CD4-positive, alpha-beta T cell treated with Interleukin-10 for 1 hour (primary cell): ENCODE measurements around the gene EIF4G3.
"Not testable (repeated sequence)": the region's sequence is repeated elsewhere in the genome, so short reads cannot be mapped to it uniquely, and the experiment has no call there.

ENCODE experiments used
- DNase-seq: peaks from one replicate; pipeline ENCODE4 v3.0.0-alpha.2; 2020

The EIF4G3 gene

DNA sequence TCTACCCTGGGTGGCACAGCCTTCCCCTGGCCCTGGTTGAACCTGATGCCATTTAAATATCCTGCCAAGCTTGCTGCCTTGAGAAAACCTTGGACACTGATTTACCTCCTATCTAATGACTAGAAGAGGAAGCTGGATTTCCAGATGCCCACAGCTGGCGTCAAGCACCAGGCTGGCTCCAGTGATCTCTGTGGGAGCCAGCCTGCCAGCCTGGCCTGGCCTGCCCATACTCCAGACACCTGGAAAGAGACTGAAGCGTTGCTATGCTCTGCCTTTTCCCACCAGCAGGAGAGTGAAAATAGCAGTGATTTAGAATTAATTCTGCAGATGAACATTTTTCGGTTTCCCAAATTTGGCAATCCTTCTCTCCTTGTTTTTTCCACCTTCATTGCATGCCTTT lies 11.5 kb upstream of the EIF4G3 start:
- no peak for DNase-seq

DNA sequence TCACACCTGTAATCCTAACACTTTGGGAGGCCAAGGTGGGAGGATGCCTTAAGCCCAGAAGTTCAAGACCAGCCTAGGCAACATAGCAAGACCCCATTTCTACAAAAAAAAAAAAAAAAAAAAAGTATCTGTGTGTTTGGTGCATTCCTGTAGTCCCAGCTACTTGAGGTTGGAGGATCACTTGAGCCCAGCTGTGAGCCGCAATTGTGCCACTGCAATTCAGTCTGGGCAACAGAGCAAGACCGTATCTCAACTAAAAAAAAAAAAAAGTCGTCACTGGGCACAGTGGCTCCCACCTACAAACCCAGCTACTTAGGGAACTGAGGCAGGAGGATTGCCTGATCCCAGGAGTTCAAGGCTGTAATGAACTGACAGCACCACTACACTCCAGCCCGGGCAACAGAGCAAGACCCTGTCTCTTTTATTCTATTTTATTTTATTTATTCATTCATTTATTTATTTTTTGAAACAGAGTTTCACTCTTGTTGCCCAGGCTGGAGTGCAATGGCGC lies 8.6 kb upstream of the EIF4G3 start:
- no peak for DNase-seq

DNA sequence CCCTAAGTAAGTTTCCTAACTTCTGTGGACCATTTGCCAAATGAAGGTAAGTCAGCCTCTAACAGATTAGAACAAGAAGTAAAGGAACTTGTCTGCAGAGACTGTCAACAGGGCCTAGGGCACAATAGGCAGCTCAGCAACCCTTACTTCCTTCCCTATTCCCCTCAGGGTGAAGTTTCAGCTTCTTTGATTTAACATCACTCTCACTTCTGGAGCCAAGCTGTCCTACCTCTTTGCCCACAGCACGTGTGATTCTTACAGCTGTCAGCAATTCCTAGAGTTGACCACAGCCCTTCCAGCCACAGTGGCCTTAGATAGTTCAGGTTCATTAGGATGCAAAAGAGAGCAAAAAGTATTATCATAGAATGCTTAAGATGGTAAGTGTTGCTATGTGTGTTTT lies 7.6 kb upstream of the EIF4G3 start:
- no peak for DNase-seq

DNA sequence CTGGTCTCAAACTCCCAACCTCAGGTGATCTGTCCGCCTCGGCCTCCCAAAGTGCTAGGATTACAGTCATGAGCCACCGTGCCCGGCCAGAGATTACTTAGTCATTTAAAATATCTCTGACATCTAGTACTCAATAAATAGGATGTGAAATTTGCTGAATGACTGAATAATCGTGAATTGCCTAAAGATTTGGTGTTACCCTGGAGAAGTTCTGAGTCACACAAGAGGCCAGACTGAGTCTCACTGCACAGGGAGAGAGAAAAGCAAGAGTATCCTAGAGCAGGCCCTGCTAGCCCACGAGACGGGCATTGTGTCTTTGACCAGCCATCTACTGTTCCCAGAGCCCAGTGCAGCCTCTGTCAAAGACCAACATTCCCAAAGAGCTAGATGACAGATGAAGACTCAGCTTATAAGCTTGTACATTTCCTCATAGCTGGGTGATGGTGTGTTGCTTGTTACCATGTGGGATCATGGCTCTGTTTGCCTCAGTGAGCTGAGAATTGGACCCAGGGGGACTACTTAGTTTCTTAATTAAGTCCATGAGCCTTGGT lies 5.6 kb upstream of the EIF4G3 start:
- DNase-seq, result no peak

DNA sequence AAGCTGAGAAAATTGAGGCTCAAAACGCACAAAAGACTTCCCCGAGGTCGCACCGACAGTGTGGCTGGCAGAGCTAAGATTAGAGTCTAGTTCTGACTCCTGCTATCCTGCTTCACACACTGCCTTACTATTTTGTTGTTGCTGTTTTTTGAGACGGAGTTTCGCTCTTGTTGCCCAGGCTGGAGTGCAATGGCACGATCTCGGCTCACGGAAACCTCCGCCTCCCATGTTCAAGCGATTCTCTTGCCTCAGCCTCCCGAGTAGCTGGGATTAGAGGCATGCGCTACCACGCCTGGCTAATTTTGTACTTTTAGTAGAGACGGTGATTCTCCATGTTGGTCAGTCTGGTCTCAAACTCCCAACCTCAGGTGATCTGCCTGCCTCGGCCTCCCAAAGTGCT lies 1.6 kb upstream of the EIF4G3 start:
- not testable (repeated sequence) for DNase-seq

DNA sequence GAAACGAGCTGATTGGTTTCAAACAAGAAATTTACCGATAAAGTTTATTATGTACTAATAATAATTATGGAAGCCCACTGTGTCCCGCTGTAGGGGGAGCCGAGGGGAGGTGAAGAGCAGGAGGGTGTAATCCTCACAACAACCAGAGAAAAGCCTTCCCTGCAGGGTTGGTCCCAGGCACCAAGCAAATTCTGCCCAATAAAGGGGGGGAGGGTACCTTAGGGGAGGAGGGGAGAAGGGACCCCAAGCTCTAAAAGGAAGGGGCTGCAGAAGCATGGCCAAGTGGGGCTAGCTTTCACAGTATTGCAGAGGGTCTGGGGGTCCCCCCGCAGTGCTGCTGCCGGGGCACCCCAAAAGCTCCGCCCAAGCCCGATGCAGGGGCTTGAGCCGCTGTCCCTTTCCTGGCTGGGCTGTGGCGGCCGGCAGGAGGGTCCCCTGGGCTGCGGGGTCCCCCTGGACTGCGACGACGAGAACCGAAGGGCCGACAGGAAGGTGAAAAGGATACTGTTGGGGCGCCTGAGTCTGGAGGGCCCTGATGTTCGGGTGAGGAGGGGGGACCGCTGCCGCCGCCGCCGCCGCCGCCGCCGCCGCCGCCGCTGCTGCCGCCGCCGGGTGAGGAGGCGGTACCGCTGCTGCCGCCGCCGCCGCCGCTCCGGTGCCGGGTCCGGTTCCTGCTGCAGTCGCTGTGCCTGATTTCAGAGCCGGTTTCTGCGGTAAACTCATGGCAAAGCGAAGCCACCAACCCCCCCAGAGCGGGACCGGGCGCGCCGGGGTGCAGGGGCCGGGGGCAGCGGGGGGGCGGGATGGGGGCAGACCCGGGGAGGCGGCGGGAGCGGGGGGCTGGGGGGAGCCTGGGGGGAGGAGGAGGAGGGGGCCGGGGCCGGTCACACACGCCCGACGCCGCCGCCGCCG lies 771 bp downstream of the EIF4G3 start:
- DNase-seq, result peak; percentile 58

DNA sequence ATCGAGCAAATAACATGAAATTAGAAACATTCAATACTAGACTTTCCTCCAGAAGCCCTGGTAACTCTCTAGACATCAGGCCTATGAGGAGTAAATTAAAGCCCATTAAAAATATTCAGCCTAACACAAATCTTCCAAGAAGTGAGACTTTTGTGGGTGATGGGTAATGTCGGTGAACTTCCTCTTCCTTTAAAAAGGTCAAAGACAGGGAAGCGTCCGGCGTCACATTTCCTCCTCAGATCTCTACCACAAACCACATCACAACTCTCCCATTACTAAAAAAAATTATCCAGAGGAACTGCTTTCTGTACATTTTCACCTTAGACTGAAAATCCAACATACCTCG lies 1.4 kb downstream of the EIF4G3 start:
- peak; percentile 64 for DNase-seq

DNA sequence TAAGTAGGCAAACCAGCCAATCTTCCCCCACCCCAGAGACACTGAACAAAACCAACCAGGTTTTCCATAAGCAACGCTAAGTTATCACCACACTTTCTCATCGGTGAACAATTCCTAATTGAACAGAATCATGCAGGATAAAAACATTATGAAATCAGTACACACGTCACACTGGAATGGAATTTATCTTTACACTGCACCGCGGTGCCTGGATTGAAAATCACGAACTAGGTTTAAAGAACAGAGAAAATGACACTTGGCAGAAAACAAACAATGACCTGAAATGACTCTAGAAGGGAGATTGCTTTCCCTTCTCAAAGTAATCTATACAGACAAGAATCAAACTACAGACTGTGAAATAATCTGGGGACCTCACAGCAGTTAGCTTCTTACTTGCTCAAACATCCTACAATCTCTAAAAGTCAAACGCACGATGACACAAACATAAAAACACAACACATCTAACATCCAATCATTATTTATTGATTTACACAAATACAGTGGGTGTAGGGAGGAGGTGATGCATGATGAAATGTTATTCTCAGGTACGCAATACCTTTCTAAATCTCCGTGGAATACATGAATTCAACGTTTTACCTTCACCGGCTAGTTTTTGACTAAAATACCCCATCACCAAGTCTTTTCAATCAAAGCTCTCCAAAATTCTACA lies 1.9 kb downstream of the EIF4G3 start:
- no peak for DNase-seq

DNA sequence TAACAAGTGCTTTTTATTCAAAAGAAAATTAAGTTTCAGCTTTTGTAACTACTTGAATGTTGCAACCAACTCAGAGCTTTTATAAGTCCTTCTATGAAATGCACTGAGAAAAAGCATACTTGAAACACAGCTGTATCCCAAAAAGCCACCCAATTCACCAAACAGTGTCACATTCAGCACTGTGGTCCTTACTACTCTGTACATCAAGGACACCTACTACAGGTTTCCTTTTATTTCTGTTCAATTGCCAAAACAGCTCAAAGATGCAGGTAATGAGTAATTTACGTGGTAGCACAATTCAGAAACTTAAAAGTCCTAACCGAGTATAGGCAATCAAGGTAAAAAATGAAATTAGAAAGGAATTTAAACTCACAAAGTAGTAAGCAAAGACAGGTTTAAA lies 2.5 kb downstream of the EIF4G3 start:
- no peak for DNase-seq

DNA sequence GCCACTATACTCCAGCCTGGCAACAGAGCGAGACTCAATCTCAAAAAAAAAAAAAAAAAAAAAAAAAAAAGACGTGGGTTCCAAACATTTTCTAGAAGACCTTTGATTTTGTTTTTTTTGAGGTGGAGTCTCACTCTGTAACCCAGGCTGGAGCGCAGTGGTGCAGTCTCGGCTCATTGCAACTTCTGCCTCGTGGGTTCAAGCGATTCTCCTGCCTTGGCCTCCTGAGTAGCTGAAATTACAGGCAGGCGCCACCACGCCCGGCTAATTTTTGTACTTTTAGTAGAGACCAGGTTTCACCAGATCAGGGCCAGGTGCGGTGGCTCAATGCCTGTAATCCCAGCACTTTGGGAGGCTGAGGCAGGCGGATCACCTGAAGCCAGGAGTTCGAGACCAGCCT lies 3.6 kb downstream of the EIF4G3 start:
- not testable (repeated sequence) for DNase-seq

DNA sequence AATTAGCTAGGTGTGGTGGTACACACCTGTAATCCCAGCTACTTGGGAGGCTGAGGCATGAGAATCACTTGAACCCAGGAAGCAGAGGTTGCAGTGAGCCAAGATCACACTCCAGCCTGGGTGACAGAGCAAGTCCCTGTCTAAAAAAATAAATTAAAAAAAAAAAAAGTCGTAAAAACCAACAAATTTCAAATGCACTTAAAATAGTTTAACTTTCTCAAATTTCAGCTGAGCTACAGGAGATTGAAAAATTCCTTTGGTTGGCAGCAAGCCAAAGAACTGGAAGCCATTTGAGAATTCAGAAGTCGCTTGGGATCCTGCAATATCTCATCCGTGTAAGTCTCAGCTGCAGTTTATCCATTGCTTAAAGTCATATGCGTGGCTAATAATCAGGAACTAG lies 5.9 kb downstream of the EIF4G3 start:
- not testable (repeated sequence) for DNase-seq

DNA sequence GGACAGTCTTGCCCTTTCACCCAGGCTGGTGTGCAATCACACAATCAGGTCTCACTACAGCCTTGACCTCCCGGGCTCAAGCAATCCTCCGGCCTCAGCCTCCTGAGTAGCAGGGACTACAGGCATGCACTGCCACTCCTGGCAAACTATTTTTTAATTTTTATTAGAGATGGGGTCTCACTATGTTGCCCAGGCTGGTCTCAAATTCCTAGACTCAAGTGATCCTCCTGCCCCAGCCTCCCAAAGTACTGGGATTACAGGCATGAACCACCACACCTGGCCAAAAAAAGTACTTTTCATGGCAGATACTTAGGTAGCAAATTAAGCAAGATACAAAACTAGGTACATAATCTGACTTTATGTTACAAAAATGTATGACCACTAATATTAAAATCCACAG lies 8.3 kb downstream of the EIF4G3 start:
- no peak for DNase-seq

DNA sequence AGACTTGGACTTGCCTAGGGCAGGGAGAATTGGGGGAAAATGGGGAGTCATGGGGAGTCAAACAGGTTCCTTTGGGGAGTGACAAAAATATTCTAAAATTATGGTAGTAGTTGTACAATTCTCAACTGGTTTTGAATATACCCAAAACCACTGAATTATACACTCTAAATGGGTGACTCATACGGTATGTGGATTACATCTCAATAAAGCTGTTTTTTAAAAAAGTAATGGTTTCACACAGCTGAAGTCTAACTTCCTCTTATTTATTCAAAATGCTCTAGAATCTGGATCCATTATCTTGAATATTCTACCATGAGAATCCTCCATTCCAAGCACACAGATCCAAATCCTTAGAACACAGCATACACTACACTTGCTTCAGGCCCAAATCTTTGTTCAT lies 11.1 kb downstream of the EIF4G3 start:
- DNase-seq, result no peak

DNA sequence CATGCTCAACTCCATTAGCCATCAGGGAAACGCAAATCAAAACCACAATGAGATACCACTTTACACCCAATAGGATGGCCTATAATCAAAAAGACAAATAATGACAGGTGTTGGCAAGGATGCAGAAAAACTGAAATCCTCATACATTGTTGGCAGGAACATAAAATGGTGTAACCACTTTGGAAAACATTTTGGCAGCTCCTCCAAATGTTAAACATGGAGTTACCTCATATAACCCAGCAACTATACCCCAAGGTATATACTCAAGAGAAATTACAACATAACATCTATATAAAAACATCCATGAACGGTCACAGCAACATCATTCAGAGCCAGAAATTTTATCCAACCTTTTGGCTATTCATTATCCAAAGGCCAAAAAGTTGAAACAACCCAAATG lies 11.6 kb downstream of the EIF4G3 start:
- DNase-seq, result no peak

DNA sequence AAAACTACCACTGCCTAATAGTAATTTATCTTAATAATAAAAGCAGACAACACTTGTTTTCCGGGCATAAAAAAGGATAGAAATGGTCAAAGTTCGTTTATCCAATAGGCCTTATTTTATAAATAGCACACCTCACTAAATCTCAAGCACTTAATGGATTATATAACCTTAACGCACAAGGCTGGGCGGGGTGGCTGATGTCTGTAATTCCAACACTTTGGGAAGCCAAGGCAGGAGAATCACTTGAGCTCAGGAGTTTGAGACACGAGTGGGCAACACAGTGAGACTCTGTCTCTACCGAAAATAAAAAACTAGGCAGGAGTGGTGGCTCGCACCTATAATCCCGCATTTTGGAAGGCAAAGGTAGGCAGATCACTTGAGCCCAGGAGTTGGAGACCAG lies 12.4 kb downstream of the EIF4G3 start:
- no peak for DNase-seq

DNA sequence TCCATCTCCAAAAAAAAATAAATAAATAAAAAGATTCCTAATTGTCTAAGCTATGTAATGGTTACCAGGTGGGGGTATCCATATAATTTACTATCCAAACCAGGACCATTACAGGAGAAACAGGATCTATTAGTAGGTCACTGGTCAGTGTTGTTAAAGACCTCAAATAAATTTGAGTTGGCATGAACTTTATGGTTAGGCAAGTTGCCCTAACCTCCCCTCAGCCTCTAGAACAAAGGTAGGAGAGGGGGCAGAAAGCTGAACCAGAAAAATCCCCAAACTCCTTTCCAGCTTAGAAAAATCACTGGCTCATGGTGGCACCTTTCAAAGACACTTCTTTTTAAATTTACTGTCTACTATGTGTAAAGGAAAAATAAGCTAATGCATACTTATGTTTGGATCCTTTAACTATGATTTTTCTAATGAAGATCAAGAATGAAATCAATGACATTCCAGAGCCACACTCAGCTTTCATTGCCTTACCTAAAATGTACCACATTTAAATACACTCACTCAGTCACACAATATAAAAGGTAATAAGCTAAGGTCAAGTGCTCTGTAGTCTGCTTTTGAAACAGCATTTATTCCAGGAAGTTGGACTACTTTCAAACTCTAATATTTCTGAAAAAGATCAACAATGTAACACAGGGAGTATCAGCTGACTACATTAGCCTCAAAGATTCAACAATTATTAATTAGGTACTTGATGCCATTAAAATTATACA lies 13.8 kb downstream of the EIF4G3 start:
- DNase-seq, result no peak

DNA sequence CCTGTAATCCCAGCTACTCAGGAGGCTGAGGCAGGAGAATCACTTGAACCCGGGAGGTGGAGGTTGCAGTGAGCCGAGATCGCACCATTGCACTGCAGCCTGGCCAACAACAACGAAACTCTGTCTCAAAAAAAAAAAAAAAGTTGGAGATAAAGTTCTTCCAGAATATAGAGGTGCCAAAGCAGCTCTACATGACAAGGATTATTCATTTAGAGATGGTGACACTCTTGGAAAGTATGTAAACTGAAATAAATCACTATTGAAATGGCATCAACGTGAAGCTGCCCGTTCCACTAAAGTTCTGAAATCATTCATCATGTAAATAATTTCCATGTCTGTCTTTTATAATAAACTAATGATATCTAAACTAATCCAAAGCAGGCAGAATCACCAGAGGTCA lies 14.9 kb downstream of the EIF4G3 start:
- DNase-seq, result no peak

DNA sequence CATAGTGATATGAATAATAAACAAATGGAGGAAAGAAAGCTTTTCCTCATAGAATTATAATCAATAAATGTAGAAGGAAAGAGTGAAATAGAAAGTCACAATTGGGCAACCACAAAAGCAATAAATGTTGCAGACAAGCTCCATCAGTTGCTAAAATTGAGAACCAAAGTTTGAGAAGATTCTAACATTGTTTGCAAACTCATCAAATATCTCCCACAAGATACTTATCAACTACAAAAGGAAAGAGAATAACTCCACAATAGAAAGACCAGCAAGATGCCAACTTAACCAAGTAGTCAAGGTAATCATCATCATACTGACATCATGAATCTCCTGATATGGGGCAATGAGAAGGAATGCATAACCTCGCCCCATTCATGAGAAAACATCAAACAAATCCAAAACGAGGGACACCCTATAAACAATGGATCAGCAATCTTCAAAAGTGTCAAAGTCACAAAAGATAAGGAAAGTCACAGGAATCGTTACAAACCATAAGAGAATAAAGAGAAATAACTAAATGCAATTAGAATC lies 16.4 kb downstream of the EIF4G3 start:
- no peak for DNase-seq

DNA sequence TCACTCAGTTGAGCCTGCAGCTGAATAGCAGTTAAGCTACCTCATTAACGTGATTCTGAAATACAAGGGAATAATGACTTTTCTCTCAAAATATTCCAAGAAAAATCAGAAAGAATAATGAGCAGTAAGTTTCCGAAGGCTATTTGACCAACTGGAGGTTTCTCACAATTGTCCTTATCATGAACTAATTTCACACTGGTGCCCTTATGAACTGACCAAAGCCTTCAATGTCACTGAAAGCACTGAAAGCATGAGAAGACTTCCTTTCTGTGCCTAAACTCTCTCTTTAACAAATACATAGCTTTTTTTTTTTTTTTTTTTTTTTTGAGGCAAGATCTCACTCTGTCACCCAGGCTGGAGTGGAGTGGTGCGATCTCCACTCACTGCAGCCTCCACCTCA lies 18.8 kb downstream of the EIF4G3 start:
- DNase-seq, result no peak

DNA sequence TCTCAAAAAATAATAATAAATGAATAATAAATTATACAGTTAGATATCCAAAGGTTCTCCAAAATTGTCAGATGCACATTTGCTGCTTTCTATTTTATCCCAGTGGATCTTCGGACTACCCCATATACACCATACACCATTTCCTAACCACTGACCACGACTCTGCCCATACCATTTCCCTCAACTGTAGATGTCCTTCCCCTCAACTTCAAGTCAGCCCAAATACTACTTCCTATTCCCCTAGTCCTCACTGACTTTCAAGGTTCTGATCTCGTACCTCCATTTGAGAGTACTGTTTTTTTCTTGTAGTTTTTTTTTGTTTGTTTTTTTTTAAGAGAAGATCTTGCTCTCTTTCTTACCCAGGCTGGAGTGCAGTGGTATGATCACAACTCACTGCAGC lies 19.6 kb downstream of the EIF4G3 start:
- DNase-seq, result no peak

DNA sequence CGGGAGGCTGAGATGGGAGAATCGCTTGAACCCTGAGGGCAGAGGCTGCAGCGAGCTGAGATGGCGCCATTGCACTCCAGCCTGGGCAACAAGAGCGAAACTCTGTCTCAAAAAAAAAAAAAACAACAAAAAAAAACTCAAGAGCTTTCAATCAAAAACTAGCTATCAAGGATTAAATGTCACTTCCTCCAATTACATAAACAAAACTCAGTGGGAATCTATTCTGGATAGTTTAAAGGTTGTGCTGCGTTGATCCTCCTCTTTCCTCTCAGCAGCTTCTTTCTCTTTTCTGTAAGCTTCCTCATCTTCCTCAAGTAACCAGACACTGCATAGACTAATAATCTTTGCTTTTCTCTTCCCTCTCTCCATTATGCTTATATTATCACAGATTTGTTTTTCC lies 20.7 kb downstream of the EIF4G3 start:
- no peak for DNase-seq

DNA sequence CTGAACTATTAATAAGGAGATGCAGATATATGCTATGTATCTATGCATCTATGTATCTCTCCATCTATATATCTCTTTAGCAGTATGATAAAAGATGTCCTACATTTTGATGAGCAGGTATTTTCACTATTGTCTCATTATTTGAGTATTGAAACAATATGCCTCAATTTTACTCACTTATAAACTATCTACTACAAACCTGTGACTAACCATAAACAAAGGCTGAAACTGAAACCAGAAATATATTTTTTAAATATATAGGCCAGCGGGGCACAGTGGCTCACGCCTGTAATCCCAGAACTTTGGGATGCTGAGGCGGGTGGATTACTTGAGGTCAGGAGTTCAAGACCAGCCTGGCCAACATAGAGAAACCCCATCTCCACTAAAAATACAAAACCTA lies 22.0 kb downstream of the EIF4G3 start:
- DNase-seq, result no peak

DNA sequence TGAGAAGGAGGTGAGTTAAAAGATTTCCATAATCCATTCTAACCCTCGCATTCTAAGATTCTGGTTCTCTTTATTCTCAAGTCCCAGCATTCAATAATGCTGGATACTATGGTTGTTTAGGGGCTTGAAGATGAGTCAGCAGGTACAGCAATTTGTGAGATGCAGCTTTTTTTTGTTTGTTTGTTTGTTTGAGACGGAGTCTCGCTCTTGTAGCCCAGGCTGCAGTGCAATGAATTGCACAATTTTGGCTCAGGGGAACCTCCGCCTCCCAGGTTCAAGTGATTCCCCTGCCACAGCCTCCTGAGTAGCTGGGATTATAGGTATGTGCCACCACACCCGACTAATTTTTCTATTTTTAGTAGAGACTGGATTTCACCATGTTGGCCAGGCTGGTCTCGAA lies 23.3 kb downstream of the EIF4G3 start:
- DNase-seq, result no peak
